ENCODE data around the gene ZFYVE28. TPM values are rescaled to one million over a fixed set of nuclear protein-coding genes. Genes with fewer than 3 reads are reported as not detected.

Gene ZFYVE28
- total and polyA plus RNA-seq, 2 of the 8 experiments (the other 6 are each of a cell fraction or from before 2014, with no cell fraction given) = 1.7 to 4.9 TPM

DNA sequence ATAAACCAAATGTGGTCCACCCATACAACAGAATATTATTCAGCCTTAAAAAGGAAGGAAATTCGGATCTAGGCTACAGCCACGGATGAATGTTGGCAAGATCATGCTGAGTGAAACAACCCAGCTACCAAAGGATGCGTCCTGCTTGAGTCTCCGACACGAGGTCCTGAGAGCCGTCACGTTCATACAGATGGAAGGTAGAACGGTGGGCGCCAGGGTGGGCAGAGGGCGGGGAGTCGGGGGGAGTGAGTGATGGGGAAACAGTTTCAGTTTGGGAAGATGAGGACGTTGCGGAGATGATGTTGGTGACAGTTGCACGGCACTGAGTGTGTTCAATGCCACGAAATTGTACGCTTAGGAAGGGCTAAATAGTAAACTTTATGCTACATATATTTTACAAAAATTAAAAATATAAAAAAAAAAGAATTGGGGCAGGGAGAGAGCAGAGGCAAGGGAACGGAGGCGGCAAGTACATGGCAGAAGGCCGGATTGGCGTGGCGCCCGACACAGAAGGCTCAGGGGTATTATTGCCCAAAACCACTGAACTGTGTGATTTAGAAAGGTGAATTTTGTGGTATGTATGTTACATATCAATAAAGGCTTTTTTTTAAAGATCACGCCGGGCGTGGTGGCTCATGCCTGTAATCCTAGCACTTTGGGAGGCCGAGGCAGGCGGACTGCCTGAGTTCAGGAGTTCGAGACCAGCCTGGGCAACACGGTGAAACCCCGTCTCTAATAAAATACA, 141.7 kb downstream of the ZFYVE28 start:
- WGBS, 2 experiments (ENCODE audit: extremely low coverage in 1 of 2, insufficient coverage in 1 of 2, insufficient read length in 1 of 2, insufficient replicate concordance in 2 of 2, low coverage in 1 of 2, low lambda C conversion rate in 2 of 2, missing lambda C conversion rate in 1 of 2) = 95 to 100% methylated on average over 1 to 30 of the region's 30 CpGs
- no peak for DNase-seq (ENCODE audit: low read depth in 1 of 2, low spot score in 2 of 2)

More for the DNA sequence above, 141.7 kb downstream of the ZFYVE28 start:
- Histone ChIP-seq H2BK120ac (replicated peaks; ENCODE audit: low read depth, low read length) (no peak overlapping the region), H2BK15ac (ENCODE audit: low read length) (no peak overlapping the region), H4K8ac (ENCODE audit: extremely low read depth, insufficient read depth, low read length) (no peak overlapping the region), H3K4me1 (replicated peaks in 1 of 4; ENCODE audit: control insufficient read depth in 3 of 4, insufficient read depth in 4 of 4, low read length in 3 of 4) (no peaks in the 10 kb centered on the region), H3K56ac (replicated peaks; ENCODE audit: insufficient read length, low read depth, low read length) (no peak overlapping the region), H3K23me2 (ENCODE audit: low read depth, low read length) (no peaks in the 10 kb centered on the region), H3K27ac (ENCODE audit: low read depth, low read length) (no peak overlapping the region), H4K91ac (replicated peaks; ENCODE audit: insufficient read length, low read length) (no peak overlapping the region), H2BK20ac (ENCODE audit: low read length) (no peak overlapping the region), H2BK12ac (ENCODE audit: low read depth, low read length) (no peak overlapping the region), H3K79me1 (ENCODE audit: low read depth, low read length) (no peaks in the 10 kb centered on the region), H3K23ac (ENCODE audit: insufficient read length) (no peak overlapping the region), H3K9ac (replicated peaks in 1 of 4; ENCODE audit: extremely low read depth in 1 of 4, low read depth in 3 of 4, low read length in 3 of 4) (no peak overlapping the region), H4K5ac (ENCODE audit: insufficient read length, low read depth, low read length) (no peak overlapping the region), H4K20me1 (replicated peaks in 1 of 2; ENCODE audit: control insufficient read depth in 1 of 2, insufficient read depth in 2 of 2, low read length in 2 of 2) (peaks cover 0 to 1% of the 10 kb centered on the region in 2 experiments), H3K4me3 (ENCODE audit: extremely low read depth in 1 of 4, insufficient read depth in 2 of 4, low read depth in 3 of 4, low read length in 4 of 4) (no peak overlapping the region), H3K18ac (ENCODE audit: extremely low read depth, low read length) (no peak overlapping the region), H2BK5ac (ENCODE audit: low read depth, low read length) (no peak overlapping the region), H3K14ac (ENCODE audit: insufficient read length) (no peak overlapping the region), H2AK5ac (ENCODE audit: low read depth, low read length) (no peak overlapping the region), H2AFZ (ENCODE audit: low read length) (no peak overlapping the region), H3K4ac (replicated peaks; ENCODE audit: insufficient read length, low read depth, low read length) (no peak overlapping the region), H3K79me2 (ENCODE audit: control insufficient read depth in 1 of 2, insufficient read depth in 2 of 2, low read length in 2 of 2) (no peaks in the 10 kb centered on the region), H3K36me3 (ENCODE audit: control insufficient read depth in 2 of 4, insufficient read depth in 4 of 4, low read length in 3 of 4) (no peaks in the 10 kb centered on the region), H3K4me2 (ENCODE audit: insufficient read depth in 1 of 2, low read depth in 2 of 2, low read length in 2 of 2) (no peak overlapping the region), H3K27me3 (replicated peaks in 1 of 4; ENCODE audit: control insufficient read depth in 3 of 4, extremely low read depth in 1 of 4, insufficient read depth in 3 of 4, low read length in 3 of 4) (no peaks in the 10 kb centered on the region), H3K9me3 (ENCODE audit: insufficient read depth in 2 of 2, low read depth in 1 of 2, low read length in 1 of 2) (no peaks in the 10 kb centered on the region)
- FAIRE-seq = no peak
- ChIA-PET POLR2A (ENCODE audit: partially characterized antibody) (no interaction called here), CTCF (ENCODE audit: partially characterized antibody) (no interaction called here)
- TF ChIP-seq, protein P1, sequence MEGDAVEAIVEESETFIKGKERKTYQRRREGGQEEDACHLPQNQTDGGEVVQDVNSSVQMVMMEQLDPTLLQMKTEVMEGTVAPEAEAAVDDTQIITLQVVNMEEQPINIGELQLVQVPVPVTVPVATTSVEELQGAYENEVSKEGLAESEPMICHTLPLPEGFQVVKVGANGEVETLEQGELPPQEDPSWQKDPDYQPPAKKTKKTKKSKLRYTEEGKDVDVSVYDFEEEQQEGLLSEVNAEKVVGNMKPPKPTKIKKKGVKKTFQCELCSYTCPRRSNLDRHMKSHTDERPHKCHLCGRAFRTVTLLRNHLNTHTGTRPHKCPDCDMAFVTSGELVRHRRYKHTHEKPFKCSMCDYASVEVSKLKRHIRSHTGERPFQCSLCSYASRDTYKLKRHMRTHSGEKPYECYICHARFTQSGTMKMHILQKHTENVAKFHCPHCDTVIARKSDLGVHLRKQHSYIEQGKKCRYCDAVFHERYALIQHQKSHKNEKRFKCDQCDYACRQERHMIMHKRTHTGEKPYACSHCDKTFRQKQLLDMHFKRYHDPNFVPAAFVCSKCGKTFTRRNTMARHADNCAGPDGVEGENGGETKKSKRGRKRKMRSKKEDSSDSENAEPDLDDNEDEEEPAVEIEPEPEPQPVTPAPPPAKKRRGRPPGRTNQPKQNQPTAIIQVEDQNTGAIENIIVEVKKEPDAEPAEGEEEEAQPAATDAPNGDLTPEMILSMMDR (IDR thresholded peaks at IDR 0.05; ENCODE audit: control extremely low read depth in 1 of 3, insufficient read depth in 1 of 3, low read depth in 1 of 3, low read length in 3 of 3) = no peak
- TF ChIP-seq SUZ12 (IDR thresholded peaks at IDR 0.05; ENCODE audit: low read length) = no peak
- no peak for TF ChIP-seq EGR1 (IDR thresholded peaks at IDR 0.05; ENCODE audit: borderline replicate concordance, low read depth, low read length)

Measured in H1 (cell line).